ENCODE measurements around the gene BCAS3.

GRCh38 chr17:61385577-61386236 is 708.1 kb downstream of the BCAS3 start:
- TF ChIP-seq EZH2phosphoT487 (IDR thresholded peaks at IDR 0.05; ENCODE audit: insufficient read depth, low read depth): no peak
- TF ChIP-seq EZH2 (IDR thresholded peaks at IDR 0.05; ENCODE audit: insufficient read depth, poor library complexity, severe bottlenecking): no peak
